WTC11 (cell line): ENCODE results near the gene SNX30. TPM values are rescaled to one million over a fixed set of nuclear protein-coding genes. Genes with fewer than 3 reads are reported as not detected.
A peak's percentile ranks its signal among the peaks of the same experiment; 100 is the strongest.

Experiments
- ATAC-seq: fragments of 200-7000 bp; cut with Tn5 transposase; 2 replicates; pipeline ENCODE4 v1.10.0; 2021; ENCODE audit warnings: mild to moderate bottlenecking, moderate library complexity
- CTCF ChIA-PET: fragments of 300-600 bp; sonication (Branson Sonifier 250); formaldehyde crosslinking; loops from one replicate; lab custom pipeline; 2021; ENCODE audit warnings: antibody characterized with exemption; lab: Charles Lee
- POLR2A ChIA-PET: fragments of 350-600 bp; sonication (Branson Sonifier 250); formaldehyde crosslinking; loops from one replicate; lab custom pipeline; 2021; ENCODE audit warnings: antibody characterized with exemption; lab: Charles Lee
- DNase-seq: peaks from one replicate; pipeline ENCODE4 v3.0.0; 2021; ENCODE audit warnings: low spot score
- H3K27ac Mint-ChIP-seq: 2 replicates; pipeline ENCODE4 v1.8.0; 2021; ENCODE audit warnings: mixed read lengths
- H3K27me3 Mint-ChIP-seq: 2 replicates; pipeline ENCODE4 v1.8.0; 2021; ENCODE audit warnings: low read depth, mild to moderate bottlenecking, moderate library complexity, mixed read lengths
- H3K36me3 Mint-ChIP-seq: 2 replicates; pipeline ENCODE4 v1.8.0; 2021; ENCODE audit warnings: mixed read lengths
- H3K4me1 Mint-ChIP-seq: 2 replicates; pipeline ENCODE4 v1.8.0; 2022; ENCODE audit warnings: mixed read lengths
- H3K4me3 Mint-ChIP-seq: 2 replicates; pipeline ENCODE4 v1.8.0; 2021; ENCODE audit warnings: mild to moderate bottlenecking, moderate library complexity, mixed read lengths
- H3K9me3 Mint-ChIP-seq: 2 replicates; pipeline ENCODE4 v1.8.0; 2021; ENCODE audit warnings: mixed read lengths
- AFF4 ChIP-seq: sonication (generic); formaldehyde crosslinking; IDR thresholded peaks from 2 replicates; pipeline ENCODE4 v1.8.1; 2023; ENCODE audit warnings: mild to moderate bottlenecking, missing genetic modification reagents, borderline replicate concordance
- AR ChIP-seq: fragments of 250-450 bp; sonication (Bioruptor Pico); IDR thresholded peaks from 2 replicates; pipeline ENCODE4 v1.9.0; 2021; ENCODE audit warnings: mild to moderate bottlenecking
- CREB1 ChIP-seq: sonication (generic); formaldehyde crosslinking; IDR thresholded peaks from 2 replicates; pipeline ENCODE4 v1.8.0; 2023; ENCODE audit warnings: mild to moderate bottlenecking, missing genetic modification reagents
- CTCF ChIP-seq: fragments of 200-600 bp; IDR thresholded peaks from 2 replicates; pipeline ENCODE4 v1.8.0; 2022; ENCODE audit warnings: antibody characterized with exemption
- GABPB1 ChIP-seq: sonication (generic); formaldehyde crosslinking; IDR thresholded peaks from 2 replicates; pipeline ENCODE4 v1.8.1; 2023; ENCODE audit warnings: mild to moderate bottlenecking, missing genetic modification reagents
- GRHL2 ChIP-seq: fragments of 250-450 bp; sonication (Bioruptor Pico); IDR thresholded peaks from 2 replicates; pipeline ENCODE4 v1.8.0; 2022; ENCODE audit warnings: mild to moderate bottlenecking, moderate library complexity; ENCODE audit not compliant: insufficient replicate concordance, severe bottlenecking
- MLX ChIP-seq: sonication (generic); formaldehyde crosslinking; IDR thresholded peaks from 2 replicates; pipeline ENCODE4 v1.8.1; 2023; ENCODE audit warnings: mild to moderate bottlenecking, missing genetic modification reagents, moderate library complexity
- SOX15 ChIP-seq: fragments of 250-450 bp; sonication (Bioruptor Pico); IDR thresholded peaks from 2 replicates; pipeline ENCODE4 v1.9.0; 2021; ENCODE audit warnings: mild to moderate bottlenecking
- TCF7 ChIP-seq: sonication (generic); formaldehyde crosslinking; IDR thresholded peaks from 2 replicates; pipeline ENCODE4 v1.8.0; 2022; ENCODE audit warnings: mild to moderate bottlenecking, low read depth, missing genetic modification reagents, moderate library complexity
- ZNF423 ChIP-seq: fragments of 250-450 bp; sonication (Bioruptor Pico); IDR thresholded peaks from 2 replicates; pipeline ENCODE4 v2.1.2; 2022; ENCODE audit warnings: mild to moderate bottlenecking, moderate library complexity
- total RNA-seq: library from RNA; stranded (reverse); gene quantifications from 3 replicates; pipeline ENCODE4 v1.2.3, GENCODE V29; 2021

Gene SNX30
- total RNA-seq, 1 experiment from 2014 or later = 13.4 TPM

GRCh38 chr9:112848316-112849151, 98.0 kb downstream of the SNX30 start:
- peaks cover 59% of the 10 kb centered on the region for H3K4me1 Mint-ChIP-seq
- peak; percentile 30 for DNase-seq
- no peak overlapping the region for H3K4me3 Mint-ChIP-seq
- ChIA-PET POLR2A (no interaction called here), CTCF (interaction anchor here (1.0 to 2.1 kb wide), 3 partner anchors 29 to 443 kb away, joined by 3 to 13 read pairs (median 4); no protein-coding TSS in a partner anchor)
- no peaks in the 10 kb centered on the region for H3K27me3 Mint-ChIP-seq
- no peaks in the 10 kb centered on the region for H3K9me3 Mint-ChIP-seq
- ATAC-seq = peak; percentile 65
- no peak overlapping the region for H3K27ac Mint-ChIP-seq
- TF ChIP-seq CTCF (no peak), CREB1 (CRISPR knock-in tag) (no peak), ZNF423 (CRISPR knock-in tag) (0 out of 2 replicates have a peak, but pooled peaks have one; percentile 7), TCF7 (no peak)
- peaks cover 12% of the 10 kb centered on the region for H3K36me3 Mint-ChIP-seq

GRCh38 chr9:112849363-112849922, 98.9 kb downstream of the SNX30 start:
- CTCF ChIA-PET = interaction anchor here (1.0 to 2.1 kb wide), 3 partner anchors 30 to 444 kb away, joined by 3 to 13 read pairs (median 4); no protein-coding TSS in a partner anchor

GRCh38 chr9:112850840-112851239, 100.3 kb downstream of the SNX30 start:
- ChIA-PET POLR2A (no interaction called here), CTCF (interaction anchor here (1.2 kb wide), 1 partner anchor 34 kb away, joined by 4 read pairs; no protein-coding TSS in a partner anchor)
- H3K27me3 Mint-ChIP-seq = no peaks in the 10 kb centered on the region
- H3K9me3 Mint-ChIP-seq = no peaks in the 10 kb centered on the region
- DNase-seq (no peak), ATAC-seq (no peak)
- TF ChIP-seq CTCF = no peak
- TF ChIP-seq AR (CRISPR knock-in tag) = no peak
- H3K4me1 Mint-ChIP-seq = peaks cover 41% of the 10 kb centered on the region
- H3K27ac Mint-ChIP-seq = no peak overlapping the region; the same call in 1 of the 2 replicates
- peaks cover 12% of the 10 kb centered on the region for H3K36me3 Mint-ChIP-seq
- no peak overlapping the region for H3K4me3 Mint-ChIP-seq

More at GRCh38 chr9:112849363-112849922, 98.9 kb downstream of the SNX30 start:
- no peak for DNase-seq
- peaks cover 55% of the 10 kb centered on the region for H3K4me1 Mint-ChIP-seq
- TF ChIP-seq MLX (CRISPR knock-in tag) (no peak), GRHL2 (CRISPR knock-in tag) (no peak), SOX15 (CRISPR knock-in tag) (no peak), CREB1 (CRISPR knock-in tag) (no peak), GABPB1 (CRISPR knock-in tag) (no peak), AFF4 (CRISPR knock-in tag) (no peak)
- no peaks in the 10 kb centered on the region for H3K9me3 Mint-ChIP-seq
- peaks cover 12% of the 10 kb centered on the region for H3K36me3 Mint-ChIP-seq
- H3K27me3 Mint-ChIP-seq = no peaks in the 10 kb centered on the region
- no peak overlapping the region for H3K27ac Mint-ChIP-seq
- no peak overlapping the region for H3K4me3 Mint-ChIP-seq
- POLR2A ChIA-PET = no interaction called here
- no peak for ATAC-seq
